K562 (cell line): ENCODE data around the gene SDE2. TPM values are rescaled to one million over a fixed set of nuclear protein-coding genes. Genes with fewer than 3 reads are reported as not detected.
"Not testable (repeated sequence)": the region's sequence is repeated elsewhere in the genome, so short reads cannot be mapped to it uniquely, and the experiment has no call there.

Source experiments
- ATAC-seq: fragments of 200-7000 bp; cut with Tn5 transposase; 3 replicates; pipeline ENCODE4 v1.9.1; 2020; ENCODE audit warnings: moderate library complexity
- BruUV-seq: library from RNA; stranded (reverse); fragments of 400-500 nt; replicated peaks from 2 replicates; lab custom pipeline; 2021; lab: Mats Ljungman, UMichigan
- CTCF ChIA-PET: fragments of 300-600 bp; formaldehyde crosslinking; extraction: SDS; loops from one replicate; lab custom pipeline; 2021; ENCODE audit warnings: low intra/inter-chr PET ratio; lab: Yijun Ruan, JAX
- POLR2A ChIA-PET: fragments of 300-600, 350-650 bp; sonication (Branson Sonifier 250); formaldehyde crosslinking; extraction: SDS; loops from one replicate; lab custom pipeline; 2021; ENCODE audit warnings: antibody characterized with exemption, inconsistent platforms; lab: Yijun Ruan, JAX
- DNase-seq, 4 experiments: peaks; one replicate each; pipeline versions ENCODE4 v3.0.0 to v3.0.0-alpha.2; 2011 to 2018; ENCODE audit warnings: low spot score in 3 of 4, mixed read lengths in 3 of 4; ENCODE audit errors: extremely low read depth in 1 of 4
- FAIRE-seq: peaks from 2 replicates; lab custom pipeline; 2011; peaks lifted over from hg19 to GRCh38; lab: Jason Lieb, UNC
- H2AFZ ChIP-seq: 2 replicates; pipeline ENCODE4 v1.6.0; 2011; ENCODE audit warnings: low read depth, low read length, control low read depth, inconsistent platforms
- H3K27ac ChIP-seq: fragments of 200-600 bp; 3 replicates; pipeline ENCODE4 v1.8.0; 2011; ENCODE audit warnings: low read depth, mild to moderate bottlenecking, control low read depth, inconsistent platforms, low read length, moderate library complexity, mixed read lengths; ENCODE audit errors: extremely low read depth
- H3K27me3 ChIP-seq, 2 experiments: fragments of 300-600 bp in 1 of 2; 2 replicates in 1 of 2; 3 replicates in 1 of 2; pipeline versions ENCODE4 v1.6.0 to v1.8.0; 2011; ENCODE audit warnings: inconsistent platforms in 2 of 2, low read length in 2 of 2, mild to moderate bottlenecking in 1 of 2, mixed read lengths in 1 of 2, moderate library complexity in 1 of 2; ENCODE audit not compliant: control insufficient read depth in 2 of 2, insufficient read depth in 2 of 2
- H3K36me3 ChIP-seq: fragments of 300-600 bp; 3 replicates; pipeline ENCODE4 v1.8.0; 2011; ENCODE audit warnings: mild to moderate bottlenecking, low read length, inconsistent platforms; ENCODE audit not compliant: control insufficient read depth, insufficient read depth
- H3K4me1 ChIP-seq, 2 experiments: fragments of 200-600 bp in 1 of 2; replicated peaks in 1 of 2; 2 replicates in 1 of 2; 3 replicates in 1 of 2; pipeline versions ENCODE4 v1.5.1 to v1.8.0; 2011; ENCODE audit warnings: inconsistent platforms in 2 of 2, low read length in 2 of 2, mild to moderate bottlenecking in 1 of 2, mixed read lengths in 1 of 2, moderate library complexity in 1 of 2; ENCODE audit not compliant: control insufficient read depth in 2 of 2, insufficient read depth in 2 of 2
- H3K4me2 ChIP-seq: 2 replicates; pipeline ENCODE4 v1.6.1; 2011; ENCODE audit warnings: low read length, control low read depth, inconsistent platforms, mixed read lengths; ENCODE audit not compliant: insufficient read depth
- H3K4me3 ChIP-seq: fragments of 200-600 bp; sonication (generic), shearing (Covaris generic); 2 replicates; pipeline ENCODE4 v1.5.1; 2016; ENCODE audit warnings: control low read depth, inconsistent platforms
- H3K79me2 ChIP-seq: fragments of 200-600 bp; 3 replicates; pipeline ENCODE4 v1.8.0; 2011; ENCODE audit warnings: low read length, inconsistent platforms; ENCODE audit not compliant: control insufficient read depth, insufficient read depth
- H3K9ac ChIP-seq, 2 experiments: 2 replicates each; pipeline versions ENCODE4 v1.6.0 to v1.6.1; 2011; ENCODE audit warnings: low read depth in 2 of 2, low read length in 2 of 2, control low read depth in 1 of 2, inconsistent platforms in 1 of 2, mild to moderate bottlenecking in 1 of 2, mixed read lengths in 1 of 2; ENCODE audit not compliant: insufficient read depth in 1 of 2
- H3K9me1 ChIP-seq: one replicate; pipeline ENCODE4 v1.6.0; 2011; ENCODE audit warnings: inconsistent platforms, mild to moderate bottlenecking, low read length, moderate library complexity; ENCODE audit not compliant: control insufficient read depth, insufficient read depth
- H3K9me3 ChIP-seq: replicated peaks from 2 replicates; pipeline ENCODE4 v1.5.1; 2011; ENCODE audit warnings: low read depth, low read length, inconsistent platforms; ENCODE audit not compliant: control insufficient read depth, insufficient read depth
- H4K20me1 ChIP-seq: replicated peaks from 2 replicates; pipeline ENCODE4 v1.6.1; 2011; ENCODE audit warnings: low read length, inconsistent platforms, mixed read lengths; ENCODE audit not compliant: control insufficient read depth, insufficient read depth
- ARID2 ChIP-seq: fragments of 450-650 bp; IDR thresholded peaks from 2 replicates; pipeline ENCODE4 v1.6.1; 2017; ENCODE audit warnings: antibody characterized with exemption, mild to moderate bottlenecking
- ARNT ChIP-seq, 2 experiments: fragments of 450-650 bp; IDR thresholded peaks; 2 replicates each; pipeline ENCODE4 v1.6.1; 2016; ENCODE audit warnings: mild to moderate bottlenecking in 1 of 2
- CBFA2T3 ChIP-seq: fragments of 450-650 bp; IDR thresholded peaks from 2 replicates; pipeline ENCODE4 v1.6.1; 2017
- EGR1 ChIP-seq: fragments of 450-650 bp; conservative IDR thresholded peaks from 2 replicates; pipeline ENCODE4 v1.6.1; 2017; ENCODE audit warnings: mild to moderate bottlenecking
- KDM1A ChIP-seq, 2 experiments: fragments of 450-650 bp; IDR thresholded peaks; 2 replicates each; pipeline ENCODE4 v1.6.1; 2016; ENCODE audit warnings: mild to moderate bottlenecking in 2 of 2
- LARP7 ChIP-seq: fragments of 450-650 bp; IDR thresholded peaks from 2 replicates; pipeline ENCODE4 v1.6.1; 2016
- NR2C1 ChIP-seq, 2 experiments: fragments of 450-650 bp; IDR thresholded peaks; 2 replicates each; pipeline ENCODE4 v1.6.1; 2017; ENCODE audit warnings: mild to moderate bottlenecking in 2 of 2, antibody characterized with exemption in 1 of 2, inconsistent platforms in 1 of 2, missing compliant biosample characterization in 1 of 2, missing genetic modification characterization in 1 of 2
- OTX1 ChIP-seq: fragments of 450-650 bp; formaldehyde crosslinking; IDR thresholded peaks from 2 replicates; pipeline ENCODE4 v1.4.0; 2022; ENCODE audit warnings: mild to moderate bottlenecking
- PHB2 ChIP-seq: fragments of 450-650 bp; IDR thresholded peaks from 2 replicates; pipeline ENCODE4 v1.6.1; 2017; ENCODE audit warnings: low read depth
- ZC3H8 ChIP-seq: fragments of 450-650 bp; IDR thresholded peaks from 2 replicates; pipeline ENCODE4 v1.6.1; 2017
- WGBS: fragments of 100-300 bp; shearing (Covaris generic); methylation state at CpG from one replicate; pipeline ENCODE4 v1.1.6; 2016; ENCODE audit warnings: low coverage, mixed read lengths; ENCODE audit not compliant: insufficient coverage; ENCODE audit errors: missing lambda C conversion rate; 5-methylcytosine and 5-hydroxymethylcytosine counted together
- in situ Hi-C: fragments of 300-500 bp; cut with MboI; formaldehyde crosslinking; loops from 4 replicates; pipeline ENCODE4 v1.15.0; 2018; ENCODE audit warnings: inconsistent platforms, mixed read lengths
- intact Hi-C: fragments of 100-400 bp; cut with micrococcal nuclease; formaldehyde crosslinking; loops from 2 replicates; pipeline ENCODE4 v1.14.2; 2022
- polyA plus RNA-seq, 8 experiments: library from polyadenylated mRNA; depleted of rRNA in 4 of 8; stranded (reverse) in 5 of 8; unstranded in 3 of 8; fragments of >200 nt; fragmentation: Nextera tagmentation in 2 of 8; fragmentation: Illumina TruSeq in 1 of 8; extraction: Ambion mirVana in 2 of 8; extraction: Trizol in 1 of 8; gene quantifications; 2 replicates each; pipeline versions ENCODE4 v1.2.1 to v1.2.3, GENCODE V29; 2011 to 2014; ENCODE audit warnings: inconsistent platforms in 1 of 8, missing spikeins in 1 of 8
- total RNA-seq, 7 experiments: library from RNA; depleted of rRNA in 6 of 7; stranded (reverse); fragments of >200 nt in 6 of 7; fragmentation: Illumina TruSeq in 2 of 7; extraction: Trizol in 2 of 7; gene quantifications; 2 replicates each; pipeline versions ENCODE4 v1.2.1 to v1.2.3, GENCODE V29; 2011 to 2021; ENCODE audit warnings: low replicate concordance in 1 of 7
- TF ChIP-seq, protein P1 (sequence below): fragments of 450-650 bp; formaldehyde crosslinking; conservative IDR thresholded peaks from 2 replicates; pipeline ENCODE4 v1.4.0; 2022; ENCODE audit warnings: mild to moderate bottlenecking, missing genetic modification characterization
- TF ChIP-seq, protein P2 (sequence below): sonication (generic); IDR thresholded peaks from 2 replicates; pipeline ENCODE4 v1.6.1; 2016
- TF ChIP-seq, protein P3 (sequence below): sonication (generic); formaldehyde crosslinking; IDR thresholded peaks from 2 replicates; pipeline ENCODE4 v1.8.1; 2023; ENCODE audit warnings: mild to moderate bottlenecking, missing genetic modification reagents
- TF ChIP-seq, protein P4 (sequence below): IDR thresholded peaks from 2 replicates; pipeline ENCODE4 v1.6.1; 2016; ENCODE audit warnings: missing genetic modification characterization, missing compliant biosample characterization

The SDE2 gene
- total and polyA plus RNA-seq, 9 of the 15 experiments (the other 6 are each of a cell fraction or from before 2014, with no cell fraction given), result 14.3 to 62.3 (median 46.0) TPM

DNA sequence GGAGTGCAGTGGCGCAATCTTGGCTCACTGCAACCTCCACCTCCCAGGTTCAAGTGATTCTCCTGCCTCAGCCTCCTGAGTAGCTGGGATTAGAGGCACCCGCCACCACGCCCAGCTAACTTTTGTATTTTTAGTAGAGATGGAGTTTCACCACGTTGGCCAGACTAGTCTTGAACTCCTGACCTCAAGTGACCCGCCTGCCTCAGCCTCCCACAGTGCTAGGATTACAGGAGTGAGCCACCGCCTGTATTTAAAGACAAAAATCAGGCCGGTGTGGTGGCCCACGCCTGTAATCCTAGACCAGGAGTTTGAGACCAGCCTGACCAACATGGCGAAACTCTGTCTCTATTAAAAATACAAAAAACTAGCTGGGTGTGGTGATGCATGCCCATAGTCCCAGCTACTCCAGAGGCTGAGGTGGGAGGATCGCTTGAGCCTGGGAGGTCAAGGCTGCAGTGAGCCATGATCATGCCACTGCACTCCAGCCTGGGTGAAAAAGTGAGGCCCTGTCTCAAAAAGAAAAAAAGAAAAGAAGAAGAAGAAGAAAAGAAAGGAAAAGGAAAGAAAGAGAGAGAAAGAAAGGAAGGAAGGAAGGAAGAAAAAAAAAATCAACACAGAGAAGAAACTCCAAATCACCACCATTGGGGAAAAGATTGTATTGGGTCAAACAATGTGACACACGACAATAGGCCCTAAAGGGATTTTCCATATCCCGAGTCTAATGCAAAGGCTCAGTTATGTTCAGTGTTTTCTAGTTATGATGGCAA is 8.2 kb upstream of the SDE2 start:
- intact Hi-C loops; H3K27ac ChIP-seq; H3K79me2 ChIP-seq; ATAC-seq; H3K9me1 ChIP-seq; H3K27me3 ChIP-seq; BruUV-seq; H3K36me3 ChIP-seq; H4K20me1 ChIP-seq; H3K9ac ChIP-seq; FAIRE-seq; H3K9me3 ChIP-seq; H3K4me2 ChIP-seq; H3K4me3 ChIP-seq; DNase-seq; TF ChIP-seq NR2C1 (IDR thresholded peaks at IDR 0.05): not testable (repeated sequence)
- POLR2A ChIA-PET, result interaction anchor here (0.6 to 0.8 kb wide), 3 partner anchors 25 to 1575 kb away, joined by 3 to 4 read pairs (median 3); no protein-coding TSS in a partner anchor
- in situ Hi-C loops, result loop anchor here (5.0 kb wide), 1 partner anchor 50 kb away; no protein-coding TSS in a partner anchor
- WGBS, result 39% methylated on average over 12 of the region's 12 CpGs
- peaks cover 44 to 48% of the 10 kb centered on the region in 2 experiments; a peak in 4 of 5 replicates for H3K4me1 ChIP-seq
- CTCF ChIA-PET, result interaction anchor here (0.6 kb wide), 1 partner anchor 41 kb away, joined by 4 read pairs; no protein-coding TSS in a partner anchor
- H2AFZ ChIP-seq, result 0 out of 2 replicates have a peak overlapping the region, but pooled peaks have one; percentile 14
- TF ChIP-seq, protein P1, sequence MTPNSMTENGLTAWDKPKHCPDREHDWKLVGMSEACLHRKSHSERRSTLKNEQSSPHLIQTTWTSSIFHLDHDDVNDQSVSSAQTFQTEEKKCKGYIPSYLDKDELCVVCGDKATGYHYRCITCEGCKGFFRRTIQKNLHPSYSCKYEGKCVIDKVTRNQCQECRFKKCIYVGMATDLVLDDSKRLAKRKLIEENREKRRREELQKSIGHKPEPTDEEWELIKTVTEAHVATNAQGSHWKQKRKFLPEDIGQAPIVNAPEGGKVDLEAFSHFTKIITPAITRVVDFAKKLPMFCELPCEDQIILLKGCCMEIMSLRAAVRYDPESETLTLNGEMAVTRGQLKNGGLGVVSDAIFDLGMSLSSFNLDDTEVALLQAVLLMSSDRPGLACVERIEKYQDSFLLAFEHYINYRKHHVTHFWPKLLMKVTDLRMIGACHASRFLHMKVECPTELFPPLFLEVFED (CRISPR knock-in tag), result 0 out of 2 replicates have a peak, but pooled peaks have one; percentile 50
- TF ChIP-seq ARNT (IDR thresholded peaks at IDR 0.05) (0 out of 4 replicates have a peak, but pooled peaks have one; percentile 37 to 43), OTX1 (0 out of 2 replicates have a peak, but pooled peaks have one; percentile 17), ARID2 (peak; percentile 47; the same call in 1 of the 2 replicates), KDM1A (IDR thresholded peaks at IDR 0.05) (peak; percentile 37 to 49; a peak in 3 of 4 replicates), NR2C1 (tag; IDR thresholded peaks at IDR 0.05) (0 out of 2 replicates have a peak, but pooled peaks have one; percentile 26), PHB2 (0 out of 2 replicates have a peak, but pooled peaks have one; percentile 48), EGR1 (0 out of 2 replicates have a peak, but pooled peaks have one; percentile 3), LARP7 (peak; percentile 72; the same call in 1 of the 2 replicates), CBFA2T3 (peak; percentile 52), ZC3H8 (peak; percentile 66; the same call in 1 of the 2 replicates)
- TF ChIP-seq, protein P2, sequence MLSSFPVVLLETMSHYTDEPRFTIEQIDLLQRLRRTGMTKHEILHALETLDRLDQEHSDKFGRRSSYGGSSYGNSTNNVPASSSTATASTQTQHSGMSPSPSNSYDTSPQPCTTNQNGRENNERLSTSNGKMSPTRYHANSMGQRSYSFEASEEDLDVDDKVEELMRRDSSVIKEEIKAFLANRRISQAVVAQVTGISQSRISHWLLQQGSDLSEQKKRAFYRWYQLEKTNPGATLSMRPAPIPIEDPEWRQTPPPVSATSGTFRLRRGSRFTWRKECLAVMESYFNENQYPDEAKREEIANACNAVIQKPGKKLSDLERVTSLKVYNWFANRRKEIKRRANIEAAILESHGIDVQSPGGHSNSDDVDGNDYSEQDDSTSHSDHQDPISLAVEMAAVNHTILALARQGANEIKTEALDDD, result peak; percentile 75
- TF ChIP-seq, protein P3, sequence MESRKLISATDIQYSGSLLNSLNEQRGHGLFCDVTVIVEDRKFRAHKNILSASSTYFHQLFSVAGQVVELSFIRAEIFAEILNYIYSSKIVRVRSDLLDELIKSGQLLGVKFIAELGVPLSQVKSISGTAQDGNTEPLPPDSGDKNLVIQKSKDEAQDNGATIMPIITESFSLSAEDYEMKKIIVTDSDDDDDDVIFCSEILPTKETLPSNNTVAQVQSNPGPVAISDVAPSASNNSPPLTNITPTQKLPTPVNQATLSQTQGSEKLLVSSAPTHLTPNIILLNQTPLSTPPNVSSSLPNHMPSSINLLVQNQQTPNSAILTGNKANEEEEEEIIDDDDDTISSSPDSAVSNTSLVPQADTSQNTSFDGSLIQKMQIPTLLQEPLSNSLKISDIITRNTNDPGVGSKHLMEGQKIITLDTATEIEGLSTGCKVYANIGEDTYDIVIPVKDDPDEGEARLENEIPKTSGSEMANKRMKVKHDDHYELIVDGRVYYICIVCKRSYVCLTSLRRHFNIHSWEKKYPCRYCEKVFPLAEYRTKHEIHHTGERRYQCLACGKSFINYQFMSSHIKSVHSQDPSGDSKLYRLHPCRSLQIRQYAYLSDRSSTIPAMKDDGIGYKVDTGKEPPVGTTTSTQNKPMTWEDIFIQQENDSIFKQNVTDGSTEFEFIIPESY (CRISPR knock-in tag), result 0 out of 2 replicates have a peak, but pooled peaks have one; percentile 19
- TF ChIP-seq, protein P4, sequence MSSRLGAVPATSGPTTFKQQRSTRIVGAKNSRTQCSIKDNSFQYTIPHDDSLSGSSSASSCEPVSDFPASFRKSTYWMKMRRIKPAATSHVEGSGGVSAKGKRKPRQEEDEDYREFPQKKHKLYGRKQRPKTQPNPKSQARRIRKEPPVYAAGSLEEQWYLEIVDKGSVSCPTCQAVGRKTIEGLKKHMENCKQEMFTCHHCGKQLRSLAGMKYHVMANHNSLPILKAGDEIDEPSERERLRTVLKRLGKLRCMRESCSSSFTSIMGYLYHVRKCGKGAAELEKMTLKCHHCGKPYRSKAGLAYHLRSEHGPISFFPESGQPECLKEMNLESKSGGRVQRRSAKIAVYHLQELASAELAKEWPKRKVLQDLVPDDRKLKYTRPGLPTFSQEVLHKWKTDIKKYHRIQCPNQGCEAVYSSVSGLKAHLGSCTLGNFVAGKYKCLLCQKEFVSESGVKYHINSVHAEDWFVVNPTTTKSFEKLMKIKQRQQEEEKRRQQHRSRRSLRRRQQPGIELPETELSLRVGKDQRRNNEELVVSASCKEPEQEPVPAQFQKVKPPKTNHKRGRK, result peak; percentile 97
